Ovary (tissue), 9 donors: ENCODE measurements around the gene ARSD. TPM values are rescaled to one million over a fixed set of nuclear protein-coding genes. Genes with fewer than 3 reads are reported as not detected.
"Not testable (repeated sequence)": the region's sequence is repeated elsewhere in the genome, so short reads cannot be mapped to it uniquely, and the experiment has no call there.

ENCODE experiments used
- DNase-seq, 5 donors: peaks; one replicate each; pipeline ENCODE4 v3.0.0-alpha.2; 2019 to 2020
- H3K27ac ChIP-seq, 2 donors: fragments of 200-600 bp; one replicate each; pipeline versions ENCODE4 v1.5.1 to v1.8.0; 2019 to 2022
- H3K27me3 ChIP-seq: fragments of 200-600 bp; one replicate; pipeline ENCODE4 v1.8.0; 2022
- H3K36me3 ChIP-seq: fragments of 200-600 bp; sonication (generic); one replicate; pipeline ENCODE4 v1.5.1; 2019
- H3K4me1 ChIP-seq: one replicate; pipeline ENCODE4 v1.8.1; 2013; ENCODE audit warnings: mild to moderate bottlenecking, moderate library complexity; ENCODE audit not compliant: insufficient read depth
- H3K4me3 ChIP-seq: fragments of 200-600 bp; sonication (generic); one replicate; pipeline ENCODE4 v1.5.1; 2017
- H3K9me3 ChIP-seq, 2 donors: fragments of 200-600 bp in 1 of 2; sonication (generic) in 1 of 2; one replicate each; pipeline versions ENCODE4 v1.5.1 to v1.8.1; 2013 to 2019; ENCODE audit warnings: mild to moderate bottlenecking in 1 of 2, moderate library complexity in 1 of 2
- CTCF ChIP-seq, 3 donors: fragments of 450-650 bp in 2 of 3; fragments of 200-600 bp in 1 of 3; IDR thresholded peaks; one replicate each; pipeline versions ENCODE4 v1.5.1 to v1.8.0; 2016 to 2022; ENCODE audit warnings: antibody characterized with exemption in 3 of 3, mild to moderate bottlenecking in 1 of 3
- EP300 ChIP-seq: sonication (generic); formaldehyde crosslinking; IDR thresholded peaks from one replicate; pipeline ENCODE4 v1.6.1; 2017; ENCODE audit warnings: antibody characterized with exemption
- POLR2A ChIP-seq: fragments of 450-650 bp; IDR thresholded peaks from one replicate; pipeline ENCODE4 v1.6.1; 2017; ENCODE audit warnings: antibody characterized with exemption, mild to moderate bottlenecking, moderate library complexity
- WGBS, 3 donors: extraction: QIAGEN DNeasy Blood & Tissue Kit in 1 of 3; methylation state at CpG; one replicate each; pipeline versions ENCODE4 v1.1.5 to v1.1.7; 2013 to 2017; 5-methylcytosine and 5-hydroxymethylcytosine counted together
- intact Hi-C, 4 donors: fragments of 100-400 bp; cut with DNase I; formaldehyde crosslinking; loops; one replicate each; pipeline versions ENCODE4 v1.11.0 to v1.15.1; 2022 to 2023
- polyA plus RNA-seq, 2 donors: library from polyadenylated mRNA; stranded (reverse); fragments of 200-250 nt in 1 of 2; fragments of 350-450 nt in 1 of 2; fragmentation: Illumina TruSeq in 1 of 2; extraction: RNeasy Lipid Tissue Mini Kit (QIAGEN cat#74804) in 1 of 2; gene quantifications; one replicate each; pipeline ENCODE4 v1.2.3, GENCODE V29; 2013 to 2014
- total RNA-seq, 7 donors: library from RNA; depleted of rRNA in 2 of 7; stranded (reverse); fragments of >200 nt in 2 of 7; fragmentation: NEBNext Ultra II Directional in 3 of 7; extraction: Animal tissue kit (Norgen Biotek cat#: 25700) in 3 of 7; gene quantifications; one replicate each; pipeline versions ENCODE4 v1.1.0 to v1.2.4, GENCODE V29; 2016 to 2023
- donor health status: DM: no; HTN: no; CAD: no; lungs with moderate emphysema.
- donor health status: DM: no; HTN: no; CAD: no.
- donor health status: Bipolar disorder and iron deficiency.
- donor health status: DM: yes; HTN: yes; CAD: no.
- donor health status: DM: no; HTN: no; CAD: no.
- donor health status: DM: yes; HTN: yes; CAD: no.

The ARSD gene
- total and polyA plus RNA-seq, 9 donors, result 19.7 to 46.7 (median 41.4) TPM

- Histone ChIP-seq H3K27ac (no peak overlapping the region), H3K4me3 (no peak overlapping the region), H3K4me1 (no peaks in the 10 kb centered on the region), H3K27me3 (no peaks in the 10 kb centered on the region), H3K36me3 (no peaks in the 10 kb centered on the region), H3K9me3 (no peaks in the 10 kb centered on the region)
- no peak for DNase-seq
- 64 to 71% (median 68%) methylated on average over 9 of the region's 9 CpGs for WGBS, 3 donors
- TF ChIP-seq EP300, result no peak
- TF ChIP-seq POLR2A, result no peak
- no peak for TF ChIP-seq CTCF (IDR thresholded peaks at IDR 0.05)
- intact Hi-C loops, result no loop called here
Observed at GRCh38 chrX:2901367-2902036, 27.6 kb downstream of the ARSD start.

DNA sequence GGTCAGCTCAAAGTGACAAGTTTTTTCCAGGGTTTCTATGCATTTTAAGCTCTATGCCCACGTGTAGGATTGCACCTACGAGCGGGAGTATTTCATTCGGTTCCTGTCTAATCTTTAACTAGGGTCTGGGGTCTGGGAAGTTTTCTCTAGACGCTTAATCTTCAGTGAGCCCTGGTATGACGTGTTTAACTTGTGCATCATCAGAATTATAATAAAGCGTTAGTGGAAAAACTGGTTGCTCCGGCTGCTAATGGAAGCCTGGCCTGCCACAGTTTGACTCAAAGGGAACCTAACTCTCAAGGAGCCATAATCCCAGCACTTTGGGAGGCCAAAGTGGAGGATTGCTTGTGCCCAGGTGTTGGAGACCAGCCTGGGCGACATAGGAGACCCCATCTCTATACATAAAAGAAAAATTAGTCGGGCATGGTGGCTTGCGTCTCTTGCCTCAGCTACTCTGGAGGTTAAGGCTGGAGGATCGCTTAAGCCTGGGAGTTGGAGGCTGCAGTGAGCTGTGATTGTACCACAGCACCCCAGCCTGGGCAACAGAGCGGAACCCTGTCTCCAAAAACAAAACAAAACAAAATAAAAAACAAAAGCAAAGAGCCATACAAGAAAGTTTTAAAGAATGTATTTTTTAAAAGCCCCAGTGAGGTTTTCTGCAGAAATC lies 30.2 kb downstream of the ARSD start:
- 58 to 68% (median 61%) methylated on average over 13 of the region's 13 CpGs for WGBS, 3 donors
- intact Hi-C loops, result no loop called here
- TF ChIP-seq POLR2A, result no peak
- no peak for TF ChIP-seq EP300
- no peak for TF ChIP-seq CTCF (IDR thresholded peaks at IDR 0.05)
- no peak for DNase-seq
- H3K4me3 ChIP-seq, result no peak overlapping the region
- H3K27me3 ChIP-seq, result no peaks in the 10 kb centered on the region
- H3K9me3 ChIP-seq, result no peaks in the 10 kb centered on the region
- no peak overlapping the region for H3K27ac ChIP-seq
- no peaks in the 10 kb centered on the region for H3K36me3 ChIP-seq
- H3K4me1 ChIP-seq, result no peaks in the 10 kb centered on the region

GRCh38 chrX:2897690-2898623 lies 31.2 kb downstream of the ARSD start:
- H3K4me1 ChIP-seq, H3K9me3 ChIP-seq, H3K27ac ChIP-seq, H3K36me3 ChIP-seq, H3K27me3 ChIP-seq, DNase-seq, intact Hi-C loops, H3K4me3 ChIP-seq: not testable (repeated sequence)
- WGBS, 3 donors, result 8 to 9% (median 9%) methylated on average over 22 of the region's 22 CpGs

DNA sequence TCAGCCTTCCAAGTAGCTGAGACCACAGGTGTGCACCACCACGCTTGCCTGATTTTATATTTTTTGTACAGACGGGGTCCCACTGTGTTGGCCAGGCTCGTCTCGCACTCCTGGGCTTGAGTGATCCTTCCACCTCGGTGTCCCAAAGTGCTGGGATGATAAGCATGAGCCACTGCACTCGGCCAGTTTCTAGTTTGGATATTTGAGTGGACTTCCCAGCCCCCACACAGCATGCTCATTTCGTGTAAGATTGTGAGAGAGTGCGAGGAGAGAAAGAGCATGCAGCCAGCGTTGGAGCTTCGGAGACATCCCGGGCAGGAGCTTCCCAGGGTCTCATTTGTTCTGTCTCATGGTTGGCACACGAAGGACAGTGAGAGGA lies 31.8 kb downstream of the ARSD start:
- H3K36me3 ChIP-seq, result no peaks in the 10 kb centered on the region
- no peaks in the 10 kb centered on the region for H3K9me3 ChIP-seq
- no peaks in the 10 kb centered on the region for H3K27me3 ChIP-seq
- H3K27ac ChIP-seq, result no peak overlapping the region
- WGBS, 3 donors, result 51 to 58% (median 54%) methylated on average over 12 of the region's 12 CpGs
- H3K4me3 ChIP-seq, result no peak overlapping the region
- H3K4me1 ChIP-seq, result no peaks in the 10 kb centered on the region
- no peak for DNase-seq
- intact Hi-C loops, result no loop called here
- TF ChIP-seq CTCF (IDR thresholded peaks at IDR 0.05) (no peak), EP300 (no peak), POLR2A (no peak)
